ENCODE results near the gene CHRND.

GRCh38 chr2:232576995-232577394, 51.0 kb downstream of the CHRND start:
- no peak for TF ChIP-seq ZNF274 (CRISPR knock-in tag; IDR thresholded peaks at IDR 0.05)
- no peak for TF ChIP-seq EZH2 (conservative IDR thresholded peaks at IDR 0.05; ENCODE audit: low read depth, low read length)
